Measurements from ENCODE around the gene SMPX.

SMPX gene

GRCh38 chrX:21711129-21711847 is 46.6 kb downstream of the SMPX start:
- DNase-seq = no peak

- no peak for DNase-seq
Observed at GRCh38 chrX:21708116-21708515, 49.8 kb downstream of the SMPX start.

GRCh38 chrX:21705225-21705624 is 52.7 kb downstream of the SMPX start:
- no peak for DNase-seq

- DNase-seq = no peak
Observed at GRCh38 chrX:21702725-21703124, 55.2 kb downstream of the SMPX start.

- DNase-seq = peak; percentile 51
Observed at GRCh38 chrX:21700967-21701366, 56.9 kb downstream of the SMPX start.

GRCh38 chrX:21700275-21700674 is 57.6 kb downstream of the SMPX start:
- DNase-seq = no peak

GRCh38 chrX:21699136-21699535 is 58.8 kb downstream of the SMPX start:
- DNase-seq = no peak

GRCh38 chrX:21698272-21698671 is 59.6 kb downstream of the SMPX start:
- DNase-seq = no peak

- no peak for DNase-seq
Observed at GRCh38 chrX:21691512-21692018, 66.4 kb downstream of the SMPX start.

GRCh38 chrX:21683941-21684340 is 74.0 kb downstream of the SMPX start:
- no peak for DNase-seq

GRCh38 chrX:21678048-21678612 is 79.8 kb downstream of the SMPX start:
- DNase-seq = no peak

GRCh38 chrX:21675931-21676330 is 82.0 kb downstream of the SMPX start:
- DNase-seq = no peak

GRCh38 chrX:21674430-21675186 is 83.3 kb downstream of the SMPX start:
- DNase-seq = no peak

GRCh38 chrX:21666679-21667078 is 91.2 kb downstream of the SMPX start:
- no peak for DNase-seq

GRCh38 chrX:21666252-21666651 is 91.7 kb downstream of the SMPX start:
- no peak for DNase-seq

- no peak for DNase-seq
Observed at GRCh38 chrX:21662761-21663160, 95.2 kb downstream of the SMPX start.

GRCh38 chrX:21661316-21661715 is 96.6 kb downstream of the SMPX start:
- no peak for DNase-seq

- DNase-seq = no peak
Observed at GRCh38 chrX:21660156-21660555, 97.8 kb downstream of the SMPX start.

- DNase-seq = no peak
Observed at GRCh38 chrX:21659320-21659719, 98.6 kb downstream of the SMPX start.

- no peak for DNase-seq
Observed at GRCh38 chrX:21658746-21659145, 99.2 kb downstream of the SMPX start.

- DNase-seq = no peak
Observed at GRCh38 chrX:21658152-21658737, 99.7 kb downstream of the SMPX start, which contains the start of gene KLHL34. KLHL34 (minus strand) TSS chrX:21658330; CDS start chrX:21657788, 542 bp downstream.

GRCh38 chrX:21657318-21658151 is 100.4 kb downstream of the SMPX start:
- no peak for DNase-seq

All from NCI-H748 treated with DMSO at 0.1 percent for 48 hours (cell line).